Measurements from ENCODE around the gene ESR1.
"Not testable (repeated sequence)": the region's sequence is repeated elsewhere in the genome, so short reads cannot be mapped to it uniquely, and the experiment has no call there.

Gene ESR1

DNA sequence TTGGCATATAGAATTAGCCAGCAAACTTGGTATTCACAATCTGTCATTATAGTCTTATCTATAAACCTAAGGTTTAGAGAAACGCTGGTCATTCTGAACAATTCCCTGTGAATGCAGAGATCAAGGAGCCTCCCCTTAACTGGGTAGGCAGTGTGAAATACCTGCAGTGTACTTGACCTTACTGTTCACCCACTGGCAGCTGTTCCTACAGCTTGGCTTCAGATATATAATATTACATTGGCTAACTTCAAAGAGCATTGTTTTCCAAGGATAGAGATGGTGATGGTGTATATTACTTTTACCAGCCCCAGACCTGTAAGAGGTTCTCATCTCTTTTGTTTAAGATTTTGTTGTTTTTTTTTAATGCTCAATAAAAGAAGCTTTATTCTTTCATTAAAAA, 168.3 kb downstream of the ESR1 start:
- DNase-seq (ENCODE audit: low spot score), result no peak

DNA sequence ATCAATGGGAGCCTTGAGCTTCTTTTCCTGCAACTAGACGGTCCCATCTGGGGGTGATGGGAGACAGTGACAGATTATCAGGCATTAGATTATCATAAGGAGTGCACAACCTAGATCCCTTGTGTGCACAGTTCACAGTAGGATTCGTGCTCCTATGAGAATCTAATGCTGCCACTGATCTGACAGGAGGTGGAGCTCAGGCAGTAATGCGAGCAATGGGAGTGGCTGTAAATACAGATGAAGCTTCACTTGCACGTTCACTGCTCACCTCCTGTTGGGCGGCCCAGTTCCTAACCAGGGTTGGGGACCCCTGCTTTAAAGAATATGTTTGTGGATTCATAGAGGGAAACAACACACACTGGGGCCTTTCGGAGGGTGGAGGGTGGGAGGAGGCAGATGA, 180.7 kb downstream of the ESR1 start:
- not testable (repeated sequence) for DNase-seq (ENCODE audit: low spot score)

DNA sequence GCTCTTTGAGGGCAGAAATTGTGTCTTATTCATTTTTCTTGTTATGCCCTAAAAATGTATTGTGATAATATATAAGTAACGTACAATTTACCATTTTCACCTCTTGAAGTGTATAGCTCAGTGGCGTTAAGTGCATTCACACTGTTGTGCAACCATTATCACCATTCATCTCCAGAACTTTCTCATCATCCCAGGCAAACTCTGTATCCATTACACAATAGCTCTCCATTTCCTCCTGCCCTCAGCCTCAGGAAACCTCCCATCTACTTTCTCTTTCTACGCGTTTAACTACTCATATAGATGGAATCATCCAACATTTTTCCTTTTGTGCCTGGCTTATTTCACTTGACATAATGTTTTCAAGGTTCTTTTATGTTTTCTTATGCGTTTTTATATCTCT, 184.6 kb downstream of the ESR1 start:
- no peak for DNase-seq (ENCODE audit: low spot score)

DNA sequence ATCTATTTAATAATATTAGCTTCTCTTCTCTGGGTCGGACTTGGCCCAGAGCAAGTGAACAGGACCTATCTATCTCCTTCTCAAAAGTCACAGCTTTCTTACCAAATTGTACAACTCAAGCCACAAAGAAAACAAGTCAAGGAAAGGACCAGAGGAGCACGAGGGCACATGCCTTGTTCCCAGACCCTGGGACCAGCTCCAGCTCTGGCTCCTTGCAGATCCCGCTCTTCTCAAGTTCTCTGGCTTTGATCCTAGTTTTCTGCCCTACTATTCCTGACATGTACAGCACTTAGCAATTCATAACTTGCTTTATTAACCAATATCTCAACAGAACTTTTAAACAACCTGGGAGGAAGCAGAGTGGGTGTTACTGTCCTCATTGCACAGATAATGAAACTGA, 185.9 kb downstream of the ESR1 start:
- DNase-seq (ENCODE audit: low spot score), result no peak

GRCh38 chr6:151998784-151999183, 191.3 kb downstream of the ESR1 start:
- DNase-seq (ENCODE audit: low spot score), result peak; percentile 1

DNA sequence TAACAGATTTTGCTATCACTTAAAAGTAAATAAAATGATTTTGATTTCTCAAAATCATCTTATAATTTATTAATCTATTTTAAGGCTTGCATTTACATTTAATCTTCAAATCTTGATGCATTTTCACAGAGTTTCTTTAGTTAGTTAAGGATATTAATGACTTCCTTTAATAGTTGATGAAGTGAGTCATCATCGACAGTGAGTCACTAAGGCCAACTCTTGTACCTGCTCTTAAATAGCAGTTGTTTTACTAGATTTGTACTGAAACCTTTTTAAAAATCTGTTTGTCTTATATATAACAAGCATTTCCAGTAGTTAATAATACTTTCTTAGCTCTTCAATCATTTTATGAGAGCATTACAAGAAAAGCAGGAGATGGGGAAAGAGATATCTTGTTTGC, 191.7 kb downstream of the ESR1 start:
- peak; percentile 57 for DNase-seq (ENCODE audit: low spot score)

DNA sequence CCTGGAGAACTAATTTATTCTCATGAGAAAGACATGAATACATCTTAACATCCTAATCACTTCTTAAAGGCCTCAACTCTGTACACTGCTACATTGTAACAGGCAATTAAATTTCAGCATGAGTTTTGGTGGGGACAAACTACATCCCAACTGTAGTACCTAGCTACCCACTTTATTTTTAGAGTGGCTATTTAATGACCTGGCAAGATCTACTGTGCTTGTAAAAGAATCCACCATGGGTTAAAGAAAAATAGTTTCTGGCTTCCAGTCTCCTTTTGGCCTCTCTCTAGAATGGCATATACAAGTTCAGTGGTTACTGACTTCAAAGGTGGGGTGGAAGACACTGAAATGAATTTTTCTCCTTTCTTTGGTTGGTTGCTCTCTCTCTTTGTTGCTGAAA, 193.9 kb downstream of the ESR1 start:
- no peak for DNase-seq (ENCODE audit: low spot score)

GRCh38 chr6:152002306-152002705, 194.8 kb downstream of the ESR1 start:
- no peak for DNase-seq (ENCODE audit: low spot score)

- peak; percentile 43 for DNase-seq (ENCODE audit: low spot score)
Observed at GRCh38 chr6:152004036-152004566, 196.6 kb downstream of the ESR1 start.

DNA sequence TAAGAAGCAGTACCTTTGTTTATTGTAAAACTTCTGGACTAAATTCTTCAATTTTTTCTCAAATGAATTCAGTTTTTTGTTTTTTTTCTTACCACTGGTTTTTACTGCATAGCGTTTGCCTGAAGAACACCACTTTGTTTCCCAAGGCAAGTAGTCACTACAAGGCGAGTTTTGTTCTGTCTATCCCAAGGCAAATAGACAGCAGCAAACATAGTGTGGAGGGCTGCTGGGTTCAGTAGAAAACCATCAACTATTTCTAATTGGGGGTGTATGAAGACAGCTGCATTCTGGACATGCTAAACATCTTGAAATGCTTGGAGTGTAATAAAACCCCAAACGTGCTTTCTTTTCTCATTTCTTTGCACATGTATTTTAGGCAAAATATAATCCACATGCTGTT, 197.4 kb downstream of the ESR1 start:
- DNase-seq (ENCODE audit: low spot score), result no peak

GRCh38 chr6:152008779-152009178, 201.3 kb downstream of the ESR1 start:
- no peak for DNase-seq (ENCODE audit: low spot score)

GRCh38 chr6:152012227-152012626, 204.7 kb downstream of the ESR1 start:
- DNase-seq (ENCODE audit: low spot score), result no peak

GRCh38 chr6:152018876-152019275, 211.4 kb downstream of the ESR1 start:
- no peak for DNase-seq (ENCODE audit: low spot score)

DNA sequence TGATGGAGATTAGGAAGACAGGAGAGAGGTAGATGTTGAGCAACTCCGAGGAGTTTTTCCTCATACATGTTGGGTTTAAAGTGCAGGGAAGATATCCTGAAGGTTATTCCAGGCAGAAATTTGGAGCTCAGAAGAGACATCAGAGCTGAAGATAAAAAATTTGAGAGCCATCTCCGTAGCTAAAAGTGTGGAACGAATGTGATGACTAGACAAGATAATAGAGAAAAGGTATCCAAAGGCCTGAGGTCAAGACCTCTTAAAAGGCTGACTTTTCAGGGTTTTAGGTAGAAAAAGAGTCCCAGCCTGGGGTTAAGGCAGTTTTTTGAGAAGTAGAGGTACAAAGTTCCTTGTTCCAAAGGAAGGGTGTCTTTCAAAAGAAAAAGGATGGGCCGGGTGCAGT, 214.8 kb downstream of the ESR1 start:
- DNase-seq (ENCODE audit: low spot score), result no peak

DNA sequence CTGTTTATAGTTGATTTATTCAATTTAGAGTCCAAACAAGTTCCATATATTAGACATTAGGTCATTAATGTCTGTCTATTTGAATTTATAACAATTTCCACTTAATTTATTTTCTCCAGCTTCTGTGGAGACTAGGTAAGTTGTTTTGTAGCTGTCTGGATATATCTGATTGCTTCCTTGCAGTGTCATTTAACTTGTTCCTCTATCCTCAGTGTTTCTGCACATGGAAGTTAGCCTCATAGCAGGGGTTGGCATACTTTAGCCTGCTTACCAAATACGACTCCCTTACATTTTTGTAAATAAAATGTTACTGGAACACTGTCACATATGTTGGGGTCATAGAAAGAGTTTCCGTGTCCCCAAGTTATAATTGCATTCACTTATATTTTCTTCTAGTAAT, 216.1 kb downstream of the ESR1 start:
- DNase-seq (ENCODE audit: low spot score), result no peak

- DNase-seq (ENCODE audit: low spot score), result no peak
Observed at GRCh38 chr6:152026291-152026690, 218.8 kb downstream of the ESR1 start.

DNA sequence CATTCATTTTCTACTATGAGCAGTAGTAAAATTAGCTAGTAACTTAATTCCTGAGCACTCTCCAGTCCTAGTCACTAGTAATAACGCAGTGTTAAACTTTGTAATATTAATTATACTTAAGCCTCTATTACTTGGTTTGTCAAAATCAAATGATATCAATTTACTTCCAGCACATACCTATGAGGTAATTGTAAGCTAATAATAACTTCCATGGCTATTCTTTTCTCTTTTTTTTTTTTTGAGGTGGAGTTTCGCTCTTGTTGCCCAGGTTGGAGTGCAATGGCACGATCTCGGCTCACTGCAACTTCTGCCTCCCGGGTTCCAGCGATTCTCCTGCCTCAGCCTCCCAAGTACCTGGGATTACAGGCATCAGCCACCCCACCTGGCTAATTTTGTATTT, 219.3 kb downstream of the ESR1 start:
- not testable (repeated sequence) for DNase-seq (ENCODE audit: low spot score)

- DNase-seq (ENCODE audit: low spot score), result not testable (repeated sequence)
Observed at GRCh38 chr6:152033765-152034164, 226.3 kb downstream of the ESR1 start.

- DNase-seq (ENCODE audit: low spot score), result no peak
Observed at GRCh38 chr6:152034631-152035030, 227.1 kb downstream of the ESR1 start.

DNA sequence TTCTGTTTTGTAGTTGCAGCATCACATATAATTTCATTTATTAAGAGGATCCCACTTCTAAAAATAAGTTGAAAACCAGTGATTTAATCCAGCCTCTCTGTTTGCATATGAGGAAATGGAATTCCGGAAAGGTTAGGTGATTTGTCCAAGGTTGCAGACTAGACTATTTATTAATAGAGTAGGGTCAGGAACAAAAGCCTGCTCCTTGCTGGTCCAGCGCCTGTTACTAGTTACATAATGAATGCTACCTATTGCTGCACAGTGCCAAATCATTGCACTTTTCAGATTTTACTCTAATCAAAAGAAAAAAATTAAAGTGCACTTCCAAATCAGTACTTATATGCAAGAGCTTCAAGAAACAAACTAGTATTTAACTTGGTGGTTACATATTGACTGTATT, 238.6 kb downstream of the ESR1 start:
- DNase-seq (ENCODE audit: low spot score), result no peak

- no peak for DNase-seq (ENCODE audit: low spot score)
Observed at GRCh38 chr6:152048921-152049320, 241.4 kb downstream of the ESR1 start.

GRCh38 chr6:152049502-152049901, 242.0 kb downstream of the ESR1 start:
- DNase-seq (ENCODE audit: low spot score), result no peak

- DNase-seq (ENCODE audit: low spot score), result no peak
Observed at GRCh38 chr6:152050451-152051195, 243.1 kb downstream of the ESR1 start.

GRCh38 chr6:152052061-152052460, 244.6 kb downstream of the ESR1 start:
- no peak for DNase-seq (ENCODE audit: low spot score)
